Panc1 (cell line): ENCODE measurements around the gene TMUB1. TPM values are rescaled to one million over a fixed set of nuclear protein-coding genes. Genes with fewer than 3 reads are reported as not detected.

Experiments used
- ATAC-seq: fragments of 200-7000 bp; cut with Tn5 transposase; 2 replicates; pipeline ENCODE4 v1.9.1; 2020; ENCODE audit warnings: mild to moderate bottlenecking, moderate library complexity
- BruUV-seq: library from RNA; stranded (reverse); fragments of 400-500 nt; replicated peaks from 2 replicates; lab custom pipeline; 2021; lab: Mats Ljungman, UMichigan
- CTCF ChIA-PET: fragments of 300-600 bp; sonication (Branson Sonifier 250); formaldehyde crosslinking; loops from one replicate; lab custom pipeline; 2022; ENCODE audit warnings: antibody characterized with exemption; lab: Charles Lee
- POLR2A ChIA-PET: fragments of 300-600 bp; sonication (Branson Sonifier 250); formaldehyde crosslinking; loops from one replicate; lab custom pipeline; 2022; ENCODE audit warnings: antibody characterized with exemption; lab: Charles Lee
- DNase-seq: peaks from one replicate; pipeline ENCODE4 v3.0.0-alpha.2; 2010; ENCODE audit warnings: low read depth, low spot score
- H3K27ac ChIP-seq: 2 replicates; pipeline ENCODE4 v1.5.1; 2011; ENCODE audit warnings: mild to moderate bottlenecking, low read length, inconsistent platforms
- H3K27me3 ChIP-seq: fragments of 200-500 bp; sonication (Bioruptor generic); 2 replicates; pipeline ENCODE4 v1.6.0; 2014; ENCODE audit warnings: low read length, inconsistent platforms; ENCODE audit not compliant: control insufficient read depth, insufficient read depth
- H3K36me3 ChIP-seq: fragments of 200-500 bp; sonication (Bioruptor generic); 2 replicates; pipeline ENCODE4 v1.5.1; 2014; ENCODE audit warnings: inconsistent platforms, mild to moderate bottlenecking, low read length, moderate library complexity; ENCODE audit not compliant: control insufficient read depth, insufficient read depth
- H3K4me1 ChIP-seq: 2 replicates; pipeline ENCODE4 v1.5.1; 2011; ENCODE audit warnings: inconsistent platforms, mild to moderate bottlenecking, low read length, moderate library complexity; ENCODE audit not compliant: control insufficient read depth, insufficient read depth
- H3K4me3 ChIP-seq, 2 experiments: 2 replicates each; pipeline ENCODE4 v1.5.1; 2011 to 2012; ENCODE audit warnings: low read depth in 2 of 2, low read length in 2 of 2, mild to moderate bottlenecking in 2 of 2, inconsistent platforms in 1 of 2, moderate library complexity in 1 of 2
- H3K9me3 ChIP-seq: fragments of 200-500 bp; sonication (Bioruptor generic); 2 replicates; pipeline ENCODE4 v1.5.1; 2014; ENCODE audit warnings: low read depth, mild to moderate bottlenecking, inconsistent platforms, low read length, moderate library complexity; ENCODE audit not compliant: control insufficient read depth, insufficient read depth
- CTCF ChIP-seq: fragments of 450-650 bp; IDR thresholded peaks from 2 replicates; pipeline ENCODE4 v1.5.1; 2017; ENCODE audit warnings: mild to moderate bottlenecking
- POLR2AphosphoS5 ChIP-seq: IDR thresholded peaks from 2 replicates; pipeline ENCODE4 v1.6.1; 2012; ENCODE audit warnings: mild to moderate bottlenecking, low read depth, low read length, moderate library complexity
- REST ChIP-seq, 2 experiments: IDR thresholded peaks; 2 replicates each; pipeline ENCODE4 v1.6.1; 2011 to 2012; ENCODE audit warnings: low read depth in 2 of 2, control low read depth in 1 of 2, low read length in 1 of 2, mild to moderate bottlenecking in 1 of 2, moderate library complexity in 1 of 2; ENCODE audit not compliant: insufficient read depth in 1 of 2
- SIN3A ChIP-seq: IDR thresholded peaks from 2 replicates; pipeline ENCODE4 v1.6.1; 2012; ENCODE audit warnings: low read depth, mild to moderate bottlenecking, low read length, moderate library complexity, borderline replicate concordance; ENCODE audit not compliant: insufficient read depth
- TCF7L2 ChIP-seq: IDR thresholded peaks from 2 replicates; pipeline ENCODE4 v1.6.1; 2011; ENCODE audit warnings: mild to moderate bottlenecking, low read depth, low read length, inconsistent platforms
- in situ Hi-C: cut with HindIII; loops from 2 replicates; pipeline ENCODE4 v1.10.0; 2016; ENCODE audit warnings: low sequenced_read_pairs, low pct_unique_long_range_greater_than_20kb
- intact Hi-C: fragments of 100-400 bp; cut with micrococcal nuclease; formaldehyde crosslinking; loops from one replicate; pipeline ENCODE4 v1.10.0; 2022; ENCODE audit not compliant: unreplicated experiment
- total RNA-seq: library from RNA; stranded (reverse); gene quantifications from one replicate; pipeline ENCODE4 v1.2.1, GENCODE V29; 2021; ENCODE audit not compliant: unreplicated experiment

The TMUB1 gene
- total RNA-seq, 1 experiment from 2014 or later = 112 TPM

- no TSS peak for BruUV-seq
- H3K9me3 ChIP-seq = no peaks in the 10 kb centered on the region
- intact Hi-C loops = no loop called here
- no peak for ATAC-seq
- ChIA-PET POLR2A (no interaction called here), CTCF (no interaction called here)
- H3K4me3 ChIP-seq = no peak overlapping the region
- H3K36me3 ChIP-seq = peaks cover 19% of the 10 kb centered on the region
- H3K27ac ChIP-seq = no peak overlapping the region
- DNase-seq = no peak
- no peaks in the 10 kb centered on the region for H3K27me3 ChIP-seq
- peaks cover under 1% of the 10 kb centered on the region; the same call in 1 of the 2 replicates for H3K4me1 ChIP-seq
- TF ChIP-seq CTCF (no peak), REST (IDR thresholded peaks at IDR 0.05; ENCODE audit: insufficient read depth in 1 of 2, low read depth in 2 of 2, low read length in 1 of 2) (no peak), TCF7L2 (no peak), SIN3A (no peak), POLR2AphosphoS5 (no peak)
- in situ Hi-C loops = no loop called here
These were observed 13.3 kb downstream of the TMUB1 start for GRCh38 chr7:151069841-151070573.

GRCh38 chr7:151068069-151068773, 15.1 kb downstream of the TMUB1 start:
- in situ Hi-C loops (no loop called here), intact Hi-C loops (no loop called here)
- peaks cover 4% of the 10 kb centered on the region; the same call in 1 of the 2 replicates for H3K4me1 ChIP-seq
- peaks cover 22% of the 10 kb centered on the region for H3K36me3 ChIP-seq
- H3K27ac ChIP-seq = no peak overlapping the region
- no peak overlapping the region for H3K4me3 ChIP-seq
- H3K27me3 ChIP-seq = no peaks in the 10 kb centered on the region
- no peak for ATAC-seq
- no peak for DNase-seq
- no TSS peak for BruUV-seq
- POLR2A ChIA-PET = no interaction called here
- CTCF ChIA-PET = interaction anchor here (0.5 to 0.7 kb wide), 2 partner anchors 17 to 40 kb away, joined by 3 to 4 read pairs; partner anchors contain the start of gene ABCB8
- TF ChIP-seq CTCF (no peak), TCF7L2 (no peak), POLR2AphosphoS5 (no peak), REST (IDR thresholded peaks at IDR 0.05; ENCODE audit: insufficient read depth in 1 of 2, low read depth in 2 of 2, low read length in 1 of 2) (no peak), SIN3A (no peak)
- no peaks in the 10 kb centered on the region for H3K9me3 ChIP-seq
